Fibroblast of mammary gland (primary cell): ENCODE measurements around the gene UNC13A.

Experiments
- DNase-seq: peaks from one replicate; pipeline ENCODE4 v3.0.0-alpha.2; 2010; ENCODE audit warnings: low read depth
- H3K4me3 ChIP-seq: 2 replicates; pipeline ENCODE4 v1.5.1; 2011; ENCODE audit warnings: low read depth, mild to moderate bottlenecking, low read length, moderate library complexity; ENCODE audit not compliant: control insufficient read depth
- TF ChIP-seq, protein P1 (sequence below): conservative IDR thresholded peaks from 2 replicates; pipeline ENCODE4 v1.5.1; 2011; ENCODE audit warnings: low read depth, low read length, inconsistent platforms; ENCODE audit not compliant: control insufficient read depth, insufficient read depth

The UNC13A gene

GRCh38 chr19:17633700-17634099 lies 54.5 kb downstream of the UNC13A start:
- H3K4me3 ChIP-seq, result no peak overlapping the region
- TF ChIP-seq, protein P1, sequence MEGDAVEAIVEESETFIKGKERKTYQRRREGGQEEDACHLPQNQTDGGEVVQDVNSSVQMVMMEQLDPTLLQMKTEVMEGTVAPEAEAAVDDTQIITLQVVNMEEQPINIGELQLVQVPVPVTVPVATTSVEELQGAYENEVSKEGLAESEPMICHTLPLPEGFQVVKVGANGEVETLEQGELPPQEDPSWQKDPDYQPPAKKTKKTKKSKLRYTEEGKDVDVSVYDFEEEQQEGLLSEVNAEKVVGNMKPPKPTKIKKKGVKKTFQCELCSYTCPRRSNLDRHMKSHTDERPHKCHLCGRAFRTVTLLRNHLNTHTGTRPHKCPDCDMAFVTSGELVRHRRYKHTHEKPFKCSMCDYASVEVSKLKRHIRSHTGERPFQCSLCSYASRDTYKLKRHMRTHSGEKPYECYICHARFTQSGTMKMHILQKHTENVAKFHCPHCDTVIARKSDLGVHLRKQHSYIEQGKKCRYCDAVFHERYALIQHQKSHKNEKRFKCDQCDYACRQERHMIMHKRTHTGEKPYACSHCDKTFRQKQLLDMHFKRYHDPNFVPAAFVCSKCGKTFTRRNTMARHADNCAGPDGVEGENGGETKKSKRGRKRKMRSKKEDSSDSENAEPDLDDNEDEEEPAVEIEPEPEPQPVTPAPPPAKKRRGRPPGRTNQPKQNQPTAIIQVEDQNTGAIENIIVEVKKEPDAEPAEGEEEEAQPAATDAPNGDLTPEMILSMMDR, result no peak
- DNase-seq, result no peak

DNA sequence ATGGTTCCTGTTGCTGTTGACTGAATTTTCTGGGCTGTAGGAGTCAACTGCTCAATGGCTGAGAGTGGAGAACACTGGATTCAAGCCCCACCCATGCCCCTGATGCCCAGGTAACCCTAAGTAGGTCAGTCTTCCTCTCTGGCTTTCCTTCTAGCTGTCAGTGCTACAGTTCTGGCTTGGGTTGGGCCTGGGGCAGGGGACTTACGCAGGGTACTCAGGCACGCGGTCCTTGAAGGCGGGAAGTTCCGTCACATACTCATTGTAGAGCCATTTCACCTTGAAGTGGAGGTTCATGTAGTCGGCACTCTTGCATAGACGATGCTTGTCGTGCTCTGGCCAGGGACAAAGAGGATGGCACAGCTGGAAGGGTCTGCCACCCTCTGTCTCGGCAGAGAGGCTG lies 55.6 kb downstream of the UNC13A start:
- TF ChIP-seq, protein P1, result no peak
- no peak for DNase-seq
- no peak overlapping the region for H3K4me3 ChIP-seq

DNA sequence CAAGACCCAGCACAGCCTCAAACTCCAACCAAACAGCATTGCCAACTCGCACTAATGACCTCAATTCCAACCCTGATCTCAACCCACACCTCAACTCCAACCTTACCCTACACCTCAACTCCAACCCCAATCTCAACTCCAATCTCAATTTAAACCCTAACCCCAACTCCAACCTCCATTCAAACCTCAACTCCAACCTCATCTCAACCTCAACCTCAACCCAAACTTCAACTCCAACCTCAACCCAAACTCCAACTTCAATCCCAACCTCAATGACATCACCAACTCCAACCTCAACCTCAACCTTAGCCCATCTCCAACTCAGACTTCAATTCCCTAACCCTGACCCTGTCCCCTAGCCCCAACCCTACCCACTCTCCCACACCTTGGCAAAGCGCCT lies 58.4 kb downstream of the UNC13A start:
- no peak overlapping the region for H3K4me3 ChIP-seq
- TF ChIP-seq, protein P1, result no peak
- DNase-seq, result no peak

GRCh38 chr19:17627921-17628320 lies 60.2 kb downstream of the UNC13A start:
- DNase-seq, result no peak
- TF ChIP-seq, protein P1, result no peak
- H3K4me3 ChIP-seq, result no peak overlapping the region

- no peak for DNase-seq
- no peak overlapping the region for H3K4me3 ChIP-seq
- TF ChIP-seq, protein P1, result no peak
Measured at GRCh38 chr19:17627161-17627560, 61.0 kb downstream of the UNC13A start.

DNA sequence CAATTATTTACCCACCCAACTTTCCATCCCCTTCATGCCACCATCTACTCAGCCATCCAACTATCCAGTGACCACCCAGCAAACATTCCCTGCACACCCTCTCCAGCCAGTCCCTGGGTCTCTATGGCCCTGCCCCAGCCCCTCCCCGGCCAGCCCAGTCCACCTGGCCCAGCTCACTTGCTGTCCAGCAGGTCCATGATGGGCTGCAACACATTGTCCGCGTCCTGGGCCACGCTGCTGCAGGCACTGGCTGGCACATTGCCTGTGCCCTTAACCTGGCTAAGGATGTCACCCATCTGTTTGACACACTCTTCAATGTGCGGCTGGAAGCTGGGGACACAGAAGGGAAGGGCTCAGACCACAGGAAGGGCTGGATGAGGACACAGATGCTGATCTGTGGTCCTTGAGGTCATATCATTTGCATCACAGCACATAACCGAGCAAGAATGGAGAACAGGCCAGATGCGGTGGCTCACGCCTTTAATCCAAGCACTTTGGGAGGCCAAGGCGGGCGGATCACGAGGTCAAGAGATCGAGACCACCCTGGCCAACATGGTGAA lies 61.6 kb downstream of the UNC13A start:
- TF ChIP-seq, protein P1, result no peak
- no peak for DNase-seq

DNA sequence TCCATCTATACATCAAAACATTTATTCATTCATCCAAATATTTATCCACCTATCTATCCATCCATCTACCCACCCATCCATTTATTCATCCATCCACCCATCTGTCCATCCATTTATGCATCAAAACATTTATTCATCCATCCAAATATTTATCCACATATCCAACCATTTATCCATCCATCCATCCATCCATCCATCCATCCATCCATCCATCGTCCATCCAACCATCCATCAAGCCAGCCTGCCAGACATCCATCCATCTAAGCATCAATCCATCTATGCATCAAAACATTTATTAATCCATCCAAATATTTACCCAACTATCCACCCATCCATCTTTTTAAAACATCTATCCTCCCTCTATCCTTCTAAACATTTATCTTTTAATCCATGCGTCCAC lies 62.2 kb downstream of the UNC13A start:
- no peak for DNase-seq
- H3K4me3 ChIP-seq, result no peak overlapping the region
- TF ChIP-seq, protein P1, result no peak

More for the DNA sequence above, 61.6 kb downstream of the UNC13A start:
- H3K4me3 ChIP-seq, result no peak overlapping the region
